H9 (cell line): Measurements from ENCODE around the gene TSPAN17. TPM values are rescaled to one million over a fixed set of nuclear protein-coding genes. Genes with fewer than 3 reads are reported as not detected.
A peak's percentile ranks its signal among the peaks of the same experiment; 100 is the strongest.

Source experiments
- DNase-seq: peaks from one replicate; pipeline ENCODE4 v3.0.0-alpha.2; 2017
- H2AFZ ChIP-seq: one replicate; pipeline ENCODE4 v1.6.1; 2013; ENCODE audit warnings: mild to moderate bottlenecking, low read length, control low read depth, moderate library complexity
- H2AK5ac ChIP-seq: 2 replicates; pipeline ENCODE4 v1.6.1; 2013; ENCODE audit warnings: low read length, control low read depth, mixed read lengths; ENCODE audit not compliant: insufficient read length
- H2BK120ac ChIP-seq: one replicate; pipeline ENCODE4 v1.6.1; 2013; ENCODE audit warnings: low read depth, mild to moderate bottlenecking, low read length, control low read depth, inconsistent platforms; ENCODE audit not compliant: poor library complexity, severe bottlenecking
- H2BK12ac ChIP-seq: 2 replicates; pipeline ENCODE4 v1.6.1; 2013; ENCODE audit warnings: low read length, control low read depth, mixed read lengths, low read depth; ENCODE audit not compliant: insufficient read length
- H2BK15ac ChIP-seq: 2 replicates; pipeline ENCODE4 v1.6.1; 2013; ENCODE audit warnings: low read depth, low read length, control low read depth
- H2BK20ac ChIP-seq: one replicate; pipeline ENCODE4 v1.6.1; 2013; ENCODE audit warnings: low read depth, mild to moderate bottlenecking, low read length, control low read depth, inconsistent platforms; ENCODE audit not compliant: poor library complexity, severe bottlenecking
- H2BK5ac ChIP-seq: 2 replicates; pipeline ENCODE4 v1.6.1; 2013; ENCODE audit warnings: low read length, control low read depth, mixed read lengths; ENCODE audit not compliant: insufficient read length
- H3K14ac ChIP-seq: 2 replicates; pipeline ENCODE4 v1.6.1; 2013; ENCODE audit warnings: low read length, control low read depth; ENCODE audit not compliant: insufficient read depth
- H3K18ac ChIP-seq: 2 replicates; pipeline ENCODE4 v1.6.1; 2013; ENCODE audit warnings: low read depth, mild to moderate bottlenecking, mixed read lengths, low read length, control low read depth; ENCODE audit not compliant: insufficient read length
- H3K23ac ChIP-seq: 2 replicates; pipeline ENCODE4 v1.6.1; 2013; ENCODE audit warnings: low read length, control low read depth, mixed read lengths, low read depth; ENCODE audit not compliant: insufficient read length
- H3K23me2 ChIP-seq: 2 replicates; pipeline ENCODE4 v1.6.1; 2013; ENCODE audit warnings: low read depth, mild to moderate bottlenecking, mixed read lengths, low read length, control low read depth; ENCODE audit not compliant: insufficient read length, poor library complexity, severe bottlenecking
- H3K27ac ChIP-seq: 2 replicates; pipeline ENCODE4 v1.5.1; 2013; ENCODE audit warnings: low read length, control low read depth, mixed read lengths, low read depth; ENCODE audit not compliant: insufficient read length
- H3K27me3 ChIP-seq: 2 replicates; pipeline ENCODE4 v1.6.1; 2013; ENCODE audit warnings: low read length, control low read depth, inconsistent platforms; ENCODE audit not compliant: insufficient read depth
- H3K4ac ChIP-seq: 2 replicates; pipeline ENCODE4 v1.6.1; 2013; ENCODE audit warnings: low read depth, mild to moderate bottlenecking, control low read depth, inconsistent platforms, low read length, moderate library complexity
- H3K4me1 ChIP-seq: 2 replicates; pipeline ENCODE4 v1.6.1; 2013; ENCODE audit warnings: low read length, control low read depth, inconsistent platforms; ENCODE audit not compliant: insufficient read depth
- H3K4me2 ChIP-seq: 2 replicates; pipeline ENCODE4 v1.6.1; 2013; ENCODE audit warnings: low read length, control low read depth, mixed read lengths; ENCODE audit not compliant: insufficient read length, insufficient read depth
- H3K56ac ChIP-seq: 2 replicates; pipeline ENCODE4 v1.6.1; 2013; ENCODE audit warnings: low read depth, mild to moderate bottlenecking, mixed read lengths, low read length, control low read depth; ENCODE audit not compliant: insufficient read length
- H3K79me1 ChIP-seq: 2 replicates; pipeline ENCODE4 v1.6.1; 2013; ENCODE audit warnings: low read depth, mild to moderate bottlenecking, moderate library complexity, low read length, control low read depth, inconsistent platforms; ENCODE audit not compliant: insufficient read depth, poor library complexity, severe bottlenecking
- H3K79me2 ChIP-seq: 2 replicates; pipeline ENCODE4 v1.6.1; 2013; ENCODE audit warnings: low read length, control low read depth, inconsistent platforms; ENCODE audit not compliant: insufficient read depth
- H3K9ac ChIP-seq: 2 replicates; pipeline ENCODE4 v1.6.1; 2013; ENCODE audit warnings: low read length, control low read depth, mixed read lengths; ENCODE audit not compliant: insufficient read length; ENCODE audit errors: extremely low read depth
- H3K9me3 ChIP-seq: one replicate; pipeline ENCODE4 v1.6.1; 2013; ENCODE audit warnings: low read depth, low read length, inconsistent platforms; ENCODE audit not compliant: control insufficient read depth
- H3T11ph ChIP-seq: one replicate; pipeline ENCODE4 v1.6.1; 2013; ENCODE audit warnings: mild to moderate bottlenecking, low read length, control low read depth, inconsistent platforms
- H4K20me1 ChIP-seq: one replicate; pipeline ENCODE4 v1.6.1; 2013; ENCODE audit not compliant: control insufficient read depth, insufficient read length, insufficient read depth
- H4K5ac ChIP-seq: 2 replicates; pipeline ENCODE4 v1.6.1; 2013; ENCODE audit warnings: low read depth, mild to moderate bottlenecking, mixed read lengths, low read length, control low read depth; ENCODE audit not compliant: insufficient read length
- H4K8ac ChIP-seq: replicated peaks from 2 replicates; pipeline ENCODE4 v1.6.1; 2013; ENCODE audit warnings: low read length, control low read depth, mixed read lengths, low read depth; ENCODE audit not compliant: insufficient read length
- H4K91ac ChIP-seq: 2 replicates; pipeline ENCODE4 v1.6.1; 2013; ENCODE audit warnings: low read depth, mild to moderate bottlenecking, moderate library complexity, mixed read lengths, low read length, control low read depth; ENCODE audit not compliant: insufficient read length
- H3K27ac Mint-ChIP-seq, 3 experiments: 2 replicates in 2 of 3; 3 replicates in 1 of 3; pipeline ENCODE4 v1.8.0; 2020 to 2021; ENCODE audit warnings: mixed read lengths in 3 of 3, mild to moderate bottlenecking in 1 of 3, moderate library complexity in 1 of 3
- H3K27me3 Mint-ChIP-seq: 2 replicates; pipeline ENCODE4 v1.8.0; 2021; ENCODE audit warnings: low read depth, mild to moderate bottlenecking, moderate library complexity, mixed read lengths
- H3K36me3 Mint-ChIP-seq, 3 experiments: 2 replicates in 2 of 3; 3 replicates in 1 of 3; pipeline ENCODE4 v1.8.0; 2020 to 2021; ENCODE audit warnings: low read depth in 3 of 3, mixed read lengths in 3 of 3; ENCODE audit not compliant: insufficient read depth in 1 of 3
- H3K4me1 Mint-ChIP-seq, 2 experiments: 2 replicates each; pipeline ENCODE4 v1.8.0; 2020; ENCODE audit warnings: mixed read lengths in 2 of 2
- H3K4me3 Mint-ChIP-seq, 2 experiments: 2 replicates in 1 of 2; 3 replicates in 1 of 2; pipeline ENCODE4 v1.8.0; 2020 to 2021; ENCODE audit warnings: mild to moderate bottlenecking in 2 of 2, mixed read lengths in 2 of 2, moderate library complexity in 1 of 2
- H3K9me3 Mint-ChIP-seq, 2 experiments: 2 replicates in 1 of 2; 3 replicates in 1 of 2; pipeline ENCODE4 v1.8.0; 2020; ENCODE audit warnings: mild to moderate bottlenecking in 2 of 2, mixed read lengths in 2 of 2, moderate library complexity in 1 of 2
- WGBS: extraction: QIAGEN DNeasy Blood & Tissue Kit; methylation state at CpG from one replicate; pipeline ENCODE4 v1.1.7; 2013; ENCODE audit warnings: missing lambda C conversion rate, low lambda C conversion rate, mixed read lengths; ENCODE audit not compliant: insufficient read length; ENCODE audit errors: extremely low coverage; 5-methylcytosine and 5-hydroxymethylcytosine counted together
- total RNA-seq: library from RNA; stranded (reverse); gene quantifications from 2 replicates; pipeline ENCODE4 v1.2.1, GENCODE V29; 2021
- TF ChIP-seq, protein P1 (sequence below): fragments of 200-600 bp; sonication (generic); conservative IDR thresholded peaks from 3 replicates; pipeline ENCODE4 v1.8.0; 2021; ENCODE audit warnings: antibody characterized with exemption, mild to moderate bottlenecking

The TSPAN17 gene
- total RNA-seq, 1 experiment from 2014 or later: 46.8 TPM

GRCh38 chr5:176650354-176650884 lies 3.1 kb downstream of the TSPAN17 start:
- H3K27ac Mint-ChIP-seq: peak overlapping the region in 1 of 3 experiments; percentile 74; a peak in 2 of 7 replicates
- no peak overlapping the region for H3K18ac ChIP-seq
- no peak overlapping the region for H2AFZ ChIP-seq
- H3K9ac ChIP-seq: no peak overlapping the region
- peaks cover under 1% of the 10 kb centered on the region; the same call in 1 of the 2 replicates for H3K27me3 Mint-ChIP-seq
- no peaks in the 10 kb centered on the region for H3K27me3 ChIP-seq
- no peak overlapping the region for H3K27ac ChIP-seq
- no CpG with 5 or more reads among the region's 8 CpGs for WGBS
- DNase-seq: peak; percentile 57
- H2AK5ac ChIP-seq: no peak overlapping the region
- no peak overlapping the region for H3K14ac ChIP-seq
- no peak overlapping the region for H2BK5ac ChIP-seq
- H3K9me3 Mint-ChIP-seq: no peaks in the 10 kb centered on the region; a peak in 1 of 5 replicates
- no peak overlapping the region for H4K91ac ChIP-seq
- H3K56ac ChIP-seq: no peak overlapping the region
- no peaks in the 10 kb centered on the region for H4K20me1 ChIP-seq
- no peak overlapping the region for H4K5ac ChIP-seq
- H2BK15ac ChIP-seq: no peak overlapping the region
- no peak overlapping the region for H4K8ac ChIP-seq
- no peaks in the 10 kb centered on the region; the same call in 1 of the 2 replicates for H3K79me2 ChIP-seq
- peaks cover 2% of the 10 kb centered on the region; the same call in 1 of the 2 replicates for H3K4me1 ChIP-seq
- H3K23ac ChIP-seq: no peak overlapping the region
- peaks cover 5 to 22% (median 17%) of the 10 kb centered on the region in 3 experiments; a peak in 6 of 7 replicates for H3K36me3 Mint-ChIP-seq
- no peak overlapping the region for H2BK120ac ChIP-seq
- H3T11ph ChIP-seq: no peak overlapping the region
- H2BK12ac ChIP-seq: no peak overlapping the region
- TF ChIP-seq, protein P1, sequence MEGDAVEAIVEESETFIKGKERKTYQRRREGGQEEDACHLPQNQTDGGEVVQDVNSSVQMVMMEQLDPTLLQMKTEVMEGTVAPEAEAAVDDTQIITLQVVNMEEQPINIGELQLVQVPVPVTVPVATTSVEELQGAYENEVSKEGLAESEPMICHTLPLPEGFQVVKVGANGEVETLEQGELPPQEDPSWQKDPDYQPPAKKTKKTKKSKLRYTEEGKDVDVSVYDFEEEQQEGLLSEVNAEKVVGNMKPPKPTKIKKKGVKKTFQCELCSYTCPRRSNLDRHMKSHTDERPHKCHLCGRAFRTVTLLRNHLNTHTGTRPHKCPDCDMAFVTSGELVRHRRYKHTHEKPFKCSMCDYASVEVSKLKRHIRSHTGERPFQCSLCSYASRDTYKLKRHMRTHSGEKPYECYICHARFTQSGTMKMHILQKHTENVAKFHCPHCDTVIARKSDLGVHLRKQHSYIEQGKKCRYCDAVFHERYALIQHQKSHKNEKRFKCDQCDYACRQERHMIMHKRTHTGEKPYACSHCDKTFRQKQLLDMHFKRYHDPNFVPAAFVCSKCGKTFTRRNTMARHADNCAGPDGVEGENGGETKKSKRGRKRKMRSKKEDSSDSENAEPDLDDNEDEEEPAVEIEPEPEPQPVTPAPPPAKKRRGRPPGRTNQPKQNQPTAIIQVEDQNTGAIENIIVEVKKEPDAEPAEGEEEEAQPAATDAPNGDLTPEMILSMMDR: no peak
- H3K79me1 ChIP-seq: peaks cover 8% of the 10 kb centered on the region
- H3K4me2 ChIP-seq: no peak overlapping the region
- H3K9me3 ChIP-seq: no peaks in the 10 kb centered on the region
- H3K23me2 ChIP-seq: peaks cover 10% of the 10 kb centered on the region
- peak overlapping the region; percentile 15 to 56; a peak in 4 of 5 replicates for H3K4me3 Mint-ChIP-seq
- no peak overlapping the region for H3K4ac ChIP-seq
- H2BK20ac ChIP-seq: no peak overlapping the region
- peaks cover 38 to 48% of the 10 kb centered on the region in 2 experiments for H3K4me1 Mint-ChIP-seq
